ENCODE data around the gene MAP3K9.

GRCh38 chr14:70708717-70709570, 100.4 kb downstream of the MAP3K9 start:
- TF ChIP-seq CTCF (IDR thresholded peaks at IDR 0.05; ENCODE audit: insufficient read depth, low read length, poor library complexity, severe bottlenecking) = no peak
- TF ChIP-seq EZH2phosphoT487 (conservative IDR thresholded peaks at IDR 0.05; ENCODE audit: low read length) = no peak
